Thyroid gland (tissue), 4 donors: Measurements from ENCODE around the gene ZFHX3.

Source experiments
- CTCF ChIP-seq, 6 experiments: fragments of 200-600 bp in 3 of 6; fragments of 450-650 bp in 3 of 6; sonication (generic) in 3 of 6; IDR thresholded peaks; one replicate each; pipeline ENCODE4 v1.5.1; 2016 to 2019; ENCODE audit warnings: antibody characterized with exemption in 6 of 6, mild to moderate bottlenecking in 2 of 6, inconsistent platforms in 1 of 6, moderate library complexity in 1 of 6
- POLR2A ChIP-seq, 2 donors: fragments of 450-650 bp; IDR thresholded peaks; one replicate each; pipeline ENCODE4 v1.6.1; 2017; ENCODE audit warnings: antibody characterized with exemption in 2 of 2, mild to moderate bottlenecking in 2 of 2, moderate library complexity in 1 of 2

DNA sequence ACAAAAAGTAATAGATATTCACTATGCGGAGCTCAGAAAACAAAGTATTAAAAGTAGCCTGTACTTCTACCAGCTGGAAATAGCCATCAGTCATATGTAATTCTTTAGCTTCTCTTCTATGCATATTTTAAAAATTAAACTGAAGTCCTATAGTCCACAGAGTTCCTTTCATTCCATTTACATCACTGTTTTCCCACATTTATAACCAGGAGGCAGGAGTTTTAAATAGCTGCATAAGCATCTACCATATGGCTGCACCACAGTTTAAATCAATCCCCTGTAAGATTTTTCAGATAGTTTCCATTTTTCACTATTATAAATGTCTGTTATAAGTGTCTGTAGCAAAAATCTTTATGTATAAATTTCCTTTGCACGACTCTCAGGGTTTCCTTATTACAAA, 45.1 kb downstream of the ZFHX3 start:
- TF ChIP-seq CTCF (IDR thresholded peaks at IDR 0.05) = no peak
- TF ChIP-seq POLR2A (IDR thresholded peaks at IDR 0.05) = no peak
